ENCODE data around the gene SERGEF.

Gene SERGEF

DNA sequence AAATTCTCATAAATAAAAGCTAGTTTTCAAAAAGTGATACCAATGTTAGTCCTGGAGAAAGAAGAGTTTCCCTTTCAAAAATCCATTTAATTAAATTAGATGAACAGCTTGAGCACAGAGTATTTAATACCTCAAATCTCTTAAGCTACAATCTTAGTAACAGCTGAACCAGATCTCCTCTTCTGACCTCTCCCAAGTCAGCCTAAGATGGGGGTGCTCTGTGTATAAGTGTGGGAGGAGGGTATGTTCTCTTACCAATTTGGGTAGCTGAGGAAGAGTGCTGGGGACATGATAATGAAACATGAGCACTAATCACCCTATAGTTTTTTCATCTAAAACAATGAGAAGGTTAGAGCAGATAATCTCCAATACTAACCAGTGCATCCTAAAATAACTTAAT lies 23.6 kb upstream of the SERGEF start:
- TF ChIP-seq, protein P1, sequence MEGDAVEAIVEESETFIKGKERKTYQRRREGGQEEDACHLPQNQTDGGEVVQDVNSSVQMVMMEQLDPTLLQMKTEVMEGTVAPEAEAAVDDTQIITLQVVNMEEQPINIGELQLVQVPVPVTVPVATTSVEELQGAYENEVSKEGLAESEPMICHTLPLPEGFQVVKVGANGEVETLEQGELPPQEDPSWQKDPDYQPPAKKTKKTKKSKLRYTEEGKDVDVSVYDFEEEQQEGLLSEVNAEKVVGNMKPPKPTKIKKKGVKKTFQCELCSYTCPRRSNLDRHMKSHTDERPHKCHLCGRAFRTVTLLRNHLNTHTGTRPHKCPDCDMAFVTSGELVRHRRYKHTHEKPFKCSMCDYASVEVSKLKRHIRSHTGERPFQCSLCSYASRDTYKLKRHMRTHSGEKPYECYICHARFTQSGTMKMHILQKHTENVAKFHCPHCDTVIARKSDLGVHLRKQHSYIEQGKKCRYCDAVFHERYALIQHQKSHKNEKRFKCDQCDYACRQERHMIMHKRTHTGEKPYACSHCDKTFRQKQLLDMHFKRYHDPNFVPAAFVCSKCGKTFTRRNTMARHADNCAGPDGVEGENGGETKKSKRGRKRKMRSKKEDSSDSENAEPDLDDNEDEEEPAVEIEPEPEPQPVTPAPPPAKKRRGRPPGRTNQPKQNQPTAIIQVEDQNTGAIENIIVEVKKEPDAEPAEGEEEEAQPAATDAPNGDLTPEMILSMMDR (IDR thresholded peaks at IDR 0.05; ENCODE audit: low read depth, low read length) = no peak
- no peak overlapping the region for H3K4me3 ChIP-seq (ENCODE audit: low read depth, low read length)

DNA sequence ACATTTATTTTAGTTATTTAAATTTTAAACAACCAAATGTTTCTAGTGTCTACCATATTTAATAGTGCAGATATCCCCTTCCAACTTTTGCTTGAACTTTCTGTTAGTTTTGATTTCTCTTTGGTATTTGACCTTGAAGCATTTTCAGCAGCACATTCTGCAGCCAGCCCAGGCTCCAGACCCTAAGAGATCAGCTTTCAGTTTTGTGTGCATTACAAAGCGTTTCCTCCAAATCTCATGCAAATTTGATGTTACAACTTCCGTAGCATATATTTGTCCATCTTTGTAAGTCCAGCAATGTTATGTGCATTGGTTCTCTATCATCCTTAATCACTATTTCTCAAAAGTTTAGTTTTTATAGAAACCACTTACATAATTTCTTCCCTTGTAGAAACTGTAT lies 14.6 kb upstream of the SERGEF start:
- no peak overlapping the region for H3K4me3 ChIP-seq (ENCODE audit: low read depth, low read length)
- TF ChIP-seq, protein P1 (IDR thresholded peaks at IDR 0.05; ENCODE audit: low read depth, low read length) = no peak

DNA sequence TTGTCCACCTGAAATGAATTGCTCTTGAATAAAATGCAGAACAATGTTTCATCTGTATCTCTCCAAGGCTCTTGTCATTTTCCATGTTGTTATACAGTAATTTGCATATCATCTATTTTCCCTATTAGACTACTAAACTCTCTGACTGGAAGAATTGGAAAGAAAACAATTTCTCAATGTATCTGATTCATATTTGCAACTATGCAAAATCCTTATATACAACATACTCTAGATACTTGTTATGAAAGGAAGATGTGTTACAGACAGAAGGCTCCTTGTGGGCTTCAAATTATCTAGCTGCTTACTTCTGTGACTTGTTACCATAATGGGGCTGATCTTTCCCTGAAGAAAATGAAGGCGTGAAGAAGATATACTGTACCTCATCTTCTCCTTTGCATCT lies 9.6 kb upstream of the SERGEF start:
- TF ChIP-seq, protein P1 (IDR thresholded peaks at IDR 0.05; ENCODE audit: low read depth, low read length) = no peak
- no peak overlapping the region for H3K4me3 ChIP-seq (ENCODE audit: low read depth, low read length)

DNA sequence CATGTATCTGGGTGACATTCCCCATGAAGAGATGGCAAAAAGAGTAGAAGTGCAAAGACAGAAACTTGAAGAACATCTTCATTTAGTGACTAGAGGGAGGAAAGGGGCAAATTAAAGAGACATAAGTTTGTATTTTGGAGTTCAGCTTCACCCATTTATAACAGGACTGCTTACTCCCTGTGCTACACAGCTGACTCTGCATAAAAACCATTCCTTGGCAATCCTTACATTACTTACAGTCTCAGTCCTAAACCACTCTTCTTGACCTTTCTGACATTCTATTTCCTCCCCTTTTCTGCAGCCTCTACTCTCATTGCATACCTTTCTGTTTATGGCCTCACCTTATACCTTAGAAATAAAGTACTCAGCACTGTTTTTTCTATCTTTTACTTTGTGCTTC lies 6.8 kb upstream of the SERGEF start:
- TF ChIP-seq, protein P1 (IDR thresholded peaks at IDR 0.05; ENCODE audit: low read depth, low read length) = no peak
- no peak overlapping the region for H3K4me3 ChIP-seq (ENCODE audit: low read depth, low read length)

DNA sequence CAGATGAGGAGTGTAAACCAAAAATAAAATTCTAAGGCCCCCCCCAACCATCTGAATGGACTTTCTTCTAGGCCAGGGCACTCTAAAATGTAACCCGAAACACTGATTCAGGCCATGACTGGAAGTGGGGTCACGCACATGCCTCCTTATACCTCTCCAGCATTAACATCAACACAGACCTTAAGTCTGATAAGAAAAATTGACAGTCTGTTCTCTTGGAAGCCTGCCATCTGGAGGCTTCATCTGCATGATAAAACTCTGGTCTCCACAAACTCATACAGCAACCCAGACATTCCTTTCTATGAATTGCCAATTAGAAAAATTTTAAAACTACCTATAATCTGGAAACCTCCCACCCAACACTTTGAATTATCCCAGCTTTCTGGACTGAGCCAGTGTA lies 3.9 kb upstream of the SERGEF start:
- H3K4me3 ChIP-seq (ENCODE audit: low read depth, low read length) = no peak overlapping the region
- TF ChIP-seq, protein P1 (IDR thresholded peaks at IDR 0.05; ENCODE audit: low read depth, low read length) = no peak

DNA sequence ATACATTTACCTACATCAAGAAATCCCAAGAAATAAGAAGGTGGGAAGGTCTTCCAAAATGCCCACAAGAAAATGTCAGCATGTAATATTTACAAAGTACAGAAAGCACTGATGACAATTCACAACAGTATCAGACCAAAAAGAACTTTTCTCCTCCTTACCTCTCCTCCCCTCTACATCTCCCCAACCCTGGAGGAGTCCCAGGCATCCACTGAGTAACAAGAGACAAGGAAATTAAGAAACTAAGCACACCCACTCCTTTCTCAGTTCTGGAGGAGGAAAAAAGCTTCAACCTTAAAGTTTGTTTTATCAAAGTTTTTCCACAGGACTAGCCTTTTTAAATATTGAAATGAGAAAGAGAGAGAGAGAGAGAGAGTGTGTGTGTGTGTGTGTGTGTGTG lies 2.0 kb upstream of the SERGEF start:
- no peak overlapping the region for H3K4me3 ChIP-seq (ENCODE audit: low read depth, low read length)
- TF ChIP-seq, protein P1 (IDR thresholded peaks at IDR 0.05; ENCODE audit: low read depth, low read length) = no peak

DNA sequence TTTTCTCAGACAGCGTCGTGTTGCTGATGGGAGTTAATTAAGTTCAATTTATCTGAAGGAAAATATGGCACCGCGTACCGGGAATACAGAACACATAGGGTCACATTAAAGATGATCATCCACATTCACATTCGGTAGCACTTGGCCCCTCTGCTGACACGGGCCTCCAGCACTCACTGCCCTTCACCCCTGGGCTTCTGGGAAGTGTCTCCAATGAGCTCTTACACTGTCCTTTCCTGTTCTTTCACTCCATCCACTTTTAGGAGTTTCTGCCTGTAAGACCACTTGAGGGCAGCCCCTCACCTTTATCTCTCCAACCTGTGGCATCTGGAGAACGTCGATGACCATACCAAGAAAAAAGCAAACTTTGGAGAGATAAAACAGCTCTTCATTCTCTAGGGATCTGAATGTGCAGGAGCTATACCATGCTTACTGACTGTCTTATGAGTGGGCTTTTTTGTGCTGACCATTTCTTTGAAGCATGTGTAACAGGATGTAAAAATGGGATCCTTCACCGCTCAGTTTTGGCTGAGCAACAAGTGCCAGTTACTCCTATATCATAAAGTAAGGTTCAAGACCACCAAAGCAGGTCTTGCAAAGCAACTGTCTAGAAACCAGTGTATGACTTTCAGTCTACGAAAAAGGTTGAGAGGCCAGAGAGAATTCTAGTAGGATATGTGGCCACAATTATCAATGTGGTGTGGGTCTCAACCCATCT lies 1.1 kb upstream of the SERGEF start:
- H3K4me3 ChIP-seq (ENCODE audit: low read depth, low read length) = peak overlapping the region; percentile 87
- TF ChIP-seq, protein P1 (IDR thresholded peaks at IDR 0.05; ENCODE audit: low read depth, low read length) = no peak

Measured in WI38 (cell line).